ENCODE results near the gene UTF1. TPM values are rescaled to one million over a fixed set of nuclear protein-coding genes. Genes with fewer than 3 reads are reported as not detected.
A peak's percentile ranks its signal among the peaks of the same experiment; 100 is the strongest.

UTF1 gene
- total and polyA plus RNA-seq, 4 donors: not detected

DNA sequence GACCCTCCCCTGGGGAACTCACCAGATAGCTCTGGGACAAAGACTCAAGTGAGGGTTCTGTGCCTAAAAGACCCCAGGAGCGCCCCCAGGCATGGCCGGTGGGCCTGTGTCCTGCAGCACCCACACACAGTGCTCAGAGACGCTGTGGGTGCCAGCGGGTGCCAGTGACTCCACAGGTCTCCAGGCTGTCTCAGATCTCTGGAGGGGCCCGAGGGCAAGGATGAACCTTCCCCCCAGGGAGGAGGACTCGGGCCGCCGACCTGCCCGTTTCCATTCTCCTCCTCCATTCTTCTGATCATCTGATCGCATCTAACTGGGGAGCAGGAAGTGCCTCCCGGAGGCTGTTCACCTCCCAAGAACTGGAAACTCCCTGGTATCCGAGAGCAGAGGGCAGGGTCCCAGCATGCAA, 45.7 kb downstream of the UTF1 start:
- DNase-seq (no peak), ATAC-seq (ENCODE audit: low FRiP score) (no peak)
- WGBS, 2 donors: 41 to 45% methylated on average over 12 of the region's 12 CpGs
- Histone ChIP-seq H3K36me3 (ENCODE audit: control insufficient read depth in 1 of 2, insufficient read depth in 2 of 2, low read length in 1 of 2) (peaks cover 0 to 3% of the 10 kb centered on the region in 2 donors), H3K27ac (ENCODE audit: low read depth in 1 of 2, low read length in 2 of 2) (no peak overlapping the region), H3K9me3 (ENCODE audit: control insufficient read depth, low read length) (no peaks in the 10 kb centered on the region), H3K27me3 (ENCODE audit: control insufficient read depth in 1 of 2, insufficient read depth in 2 of 2, low read length in 1 of 2) (no peaks in the 10 kb centered on the region), H3K4me3 (ENCODE audit: low read length in 2 of 2) (no peak overlapping the region), H3K4me1 (ENCODE audit: control insufficient read depth in 1 of 2, insufficient read depth in 2 of 2, low read length in 2 of 2) (no peaks in the 10 kb centered on the region)
- intact Hi-C loops (cut with DNase I): no loop called here

DNA sequence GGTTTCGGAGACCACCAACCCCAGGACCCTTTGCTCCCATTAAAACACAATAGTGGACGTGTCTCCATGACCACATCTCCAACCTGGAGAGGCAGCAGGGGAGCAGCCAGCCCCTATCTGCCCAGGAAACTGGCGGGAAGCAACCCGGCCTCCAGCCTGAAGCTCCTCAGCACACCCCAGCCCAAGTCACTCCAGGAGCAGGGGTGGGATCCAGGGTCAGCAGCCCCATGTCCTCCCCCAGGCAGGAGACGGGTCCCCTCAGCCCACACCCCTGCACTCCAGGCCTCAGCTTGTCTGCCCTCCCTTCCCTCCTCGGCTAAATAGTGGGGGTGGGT, 46.0 kb downstream of the UTF1 start:
- H3K27me3 ChIP-seq (ENCODE audit: control insufficient read depth in 1 of 2, insufficient read depth in 2 of 2, low read length in 1 of 2): no peaks in the 10 kb centered on the region
- H3K4me3 ChIP-seq (ENCODE audit: low read length in 2 of 2): no peak overlapping the region
- no peaks in the 10 kb centered on the region for H3K9me3 ChIP-seq (ENCODE audit: control insufficient read depth, low read length)
- DNase-seq: no peak
- ATAC-seq (ENCODE audit: low FRiP score): no peak
- no peaks in the 10 kb centered on the region for H3K4me1 ChIP-seq (ENCODE audit: control insufficient read depth in 1 of 2, insufficient read depth in 2 of 2, low read length in 2 of 2)
- peaks cover 0 to 3% of the 10 kb centered on the region in 2 donors for H3K36me3 ChIP-seq (ENCODE audit: control insufficient read depth in 1 of 2, insufficient read depth in 2 of 2, low read length in 1 of 2)
- H3K27ac ChIP-seq (ENCODE audit: low read depth in 1 of 2, low read length in 2 of 2): no peak overlapping the region
- WGBS, 2 donors: 36 to 45% methylated on average over 6 of the region's 6 CpGs
- intact Hi-C loops (cut with DNase I): no loop called here

DNA sequence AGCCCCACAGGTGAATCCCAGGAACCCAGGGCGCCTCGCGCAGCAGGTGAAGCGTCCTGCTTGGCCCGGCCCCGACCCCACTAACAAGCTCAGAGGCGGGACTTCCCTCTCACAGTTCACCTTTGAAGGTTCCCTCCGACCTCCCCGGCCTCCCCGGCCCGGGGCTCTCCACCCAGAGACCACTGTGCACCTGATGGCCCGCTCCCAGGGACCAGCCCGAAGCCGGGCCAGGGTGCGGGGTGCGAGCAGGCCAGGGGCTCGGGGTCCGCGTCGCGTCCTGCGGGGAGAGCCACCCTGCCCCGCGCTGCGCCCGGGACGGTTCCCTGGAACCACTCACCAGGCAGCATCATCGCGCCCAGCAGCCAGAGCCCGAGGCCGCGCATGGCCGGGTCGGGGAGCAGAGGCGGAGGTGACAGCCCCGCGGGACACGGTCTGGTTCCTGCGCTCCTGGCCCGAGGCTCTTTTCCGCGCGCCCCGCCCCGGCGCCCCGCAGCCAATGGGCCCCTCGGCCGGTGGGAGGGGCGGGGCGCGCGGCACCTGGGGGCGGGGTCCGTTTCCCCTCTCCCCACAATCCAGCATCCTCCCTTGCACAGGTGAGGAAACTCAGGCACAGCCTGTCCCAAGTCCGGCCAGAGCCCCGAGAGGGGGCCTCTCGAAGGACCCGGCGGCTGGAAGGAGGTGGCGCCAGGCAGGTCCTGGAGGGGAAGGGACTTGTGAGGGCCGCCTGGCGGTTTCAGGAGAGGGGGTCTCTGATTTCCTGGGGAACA, 46.6 kb downstream of the UTF1 start, which contains the start of gene ADAM8:
ADAM8 (minus strand) TSS at position 434 of the 767 bp plus-strand sequence; CDS start at position 383, 51 bp downstream.
- no peaks in the 10 kb centered on the region for H3K9me3 ChIP-seq (ENCODE audit: control insufficient read depth, low read length)
- no peak within 1 kb of the TSS for H3K27ac ChIP-seq (ENCODE audit: low read depth in 1 of 2, low read length in 2 of 2)
- intact Hi-C loops (cut with DNase I): no loop called here
- peaks cover 0 to 3% of the 10 kb centered on the region in 2 donors for H3K36me3 ChIP-seq (ENCODE audit: control insufficient read depth in 1 of 2, insufficient read depth in 2 of 2, low read length in 1 of 2)
- no peaks in the 10 kb centered on the region for H3K4me1 ChIP-seq (ENCODE audit: control insufficient read depth in 1 of 2, insufficient read depth in 2 of 2, low read length in 2 of 2)
- WGBS, 2 donors: 6% methylated on average over 47 to 63 of the region's 63 CpGs
- H3K27me3 ChIP-seq (ENCODE audit: control insufficient read depth in 1 of 2, insufficient read depth in 2 of 2, low read length in 1 of 2): no peaks in the 10 kb centered on the region
- H3K4me3 ChIP-seq (ENCODE audit: low read length in 2 of 2): no peak within 1 kb of the TSS
- DNase-seq (peak in 1 of 2 donors; percentile 59), ATAC-seq (ENCODE audit: low FRiP score) (no peak)

DNA sequence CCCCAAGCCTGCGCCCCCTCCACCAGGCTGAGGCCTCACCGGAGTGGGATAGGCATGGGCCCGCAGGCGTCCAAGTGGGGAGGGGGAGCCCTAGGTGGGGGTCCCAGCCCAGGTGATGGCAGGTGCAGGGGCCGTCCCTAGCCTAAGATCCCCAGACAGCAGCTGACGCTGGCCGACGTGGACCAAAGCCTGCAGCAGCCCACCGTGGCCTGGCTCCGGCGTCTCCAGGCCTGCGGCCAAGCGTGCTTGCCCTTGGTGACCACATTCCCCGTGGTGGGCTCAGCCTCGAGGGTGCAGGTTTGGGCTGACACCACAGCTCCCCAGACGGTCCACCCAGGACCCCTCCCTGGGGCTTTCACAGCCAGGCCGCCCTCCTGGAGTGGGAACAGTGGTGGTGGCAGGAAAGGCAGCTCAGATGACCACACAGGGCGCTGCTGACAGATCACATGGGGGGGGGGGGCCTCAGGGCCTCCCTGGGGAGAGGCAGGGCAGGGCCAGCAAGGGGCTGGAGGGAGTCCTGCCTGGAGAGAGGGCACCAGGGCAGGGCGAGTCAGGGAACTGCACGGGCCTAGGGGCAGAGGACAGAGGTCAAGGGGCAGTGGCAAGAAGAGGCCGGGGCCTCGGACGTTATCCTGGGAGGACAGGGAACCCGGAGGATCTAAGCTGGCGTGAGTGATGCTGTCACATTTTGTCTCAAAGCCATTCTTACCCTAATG, 47.4 kb downstream of the UTF1 start:
- Histone ChIP-seq H3K4me1 (ENCODE audit: control insufficient read depth in 1 of 2, insufficient read depth in 2 of 2, low read length in 2 of 2) (no peaks in the 10 kb centered on the region), H3K4me3 (ENCODE audit: low read length in 2 of 2) (no peak overlapping the region), H3K36me3 (ENCODE audit: control insufficient read depth in 1 of 2, insufficient read depth in 2 of 2, low read length in 1 of 2) (peaks cover 0 to 6% of the 10 kb centered on the region in 2 donors), H3K27ac (ENCODE audit: low read depth in 1 of 2, low read length in 2 of 2) (no peak overlapping the region), H3K27me3 (ENCODE audit: control insufficient read depth in 1 of 2, insufficient read depth in 2 of 2, low read length in 1 of 2) (no peaks in the 10 kb centered on the region), H3K9me3 (ENCODE audit: control insufficient read depth, low read length) (no peaks in the 10 kb centered on the region)
- ATAC-seq (ENCODE audit: low FRiP score): no peak
- DNase-seq: peak in 1 of 2 donors; percentile 53
- intact Hi-C loops (cut with DNase I): no loop called here
- 62 to 66% methylated on average over 20 to 25 of the region's 25 CpGs for WGBS, 2 donors

DNA sequence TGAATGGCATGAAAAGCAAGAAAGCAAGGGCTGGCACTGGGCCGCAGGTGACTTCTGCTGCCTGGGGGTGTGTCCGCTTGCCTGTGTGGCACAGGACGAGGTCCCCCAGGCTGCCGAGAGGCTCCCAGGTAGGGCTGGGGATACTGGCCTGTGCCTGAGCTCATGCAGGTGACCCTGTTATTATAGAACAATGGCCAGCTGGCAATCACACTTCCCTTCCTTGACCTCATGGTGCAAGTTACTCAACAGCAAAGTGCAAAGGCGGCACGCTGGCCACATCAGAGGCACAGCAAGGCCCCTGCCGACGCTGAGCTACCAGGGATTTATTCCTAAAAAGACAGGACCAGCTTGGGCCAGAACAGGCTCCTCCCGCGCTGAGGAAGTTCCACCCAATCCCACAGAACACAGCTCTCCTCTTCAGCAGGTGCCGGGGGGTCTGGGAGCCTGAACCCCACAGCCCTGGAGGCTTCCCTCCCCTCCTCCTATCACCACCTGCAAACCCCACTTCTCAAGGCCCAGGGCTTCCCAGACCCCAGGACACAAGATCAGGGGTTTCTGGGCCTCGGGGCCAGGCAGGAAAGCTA, 48.1 kb downstream of the UTF1 start:
- ATAC-seq (ENCODE audit: low FRiP score) (no peak), DNase-seq (no peak)
- Histone ChIP-seq H3K27me3 (ENCODE audit: control insufficient read depth in 1 of 2, insufficient read depth in 2 of 2, low read length in 1 of 2) (no peaks in the 10 kb centered on the region), H3K27ac (ENCODE audit: low read depth in 1 of 2, low read length in 2 of 2) (no peak overlapping the region), H3K4me3 (ENCODE audit: low read length in 2 of 2) (no peak overlapping the region), H3K36me3 (ENCODE audit: control insufficient read depth in 1 of 2, insufficient read depth in 2 of 2, low read length in 1 of 2) (peaks cover 4 to 6% of the 10 kb centered on the region in 2 donors), H3K4me1 (ENCODE audit: control insufficient read depth in 1 of 2, insufficient read depth in 2 of 2, low read length in 2 of 2) (no peaks in the 10 kb centered on the region), H3K9me3 (ENCODE audit: control insufficient read depth, low read length) (no peaks in the 10 kb centered on the region)
- intact Hi-C loops (cut with DNase I): no loop called here
- 79 to 83% methylated on average over 12 of the region's 12 CpGs for WGBS, 2 donors

DNA sequence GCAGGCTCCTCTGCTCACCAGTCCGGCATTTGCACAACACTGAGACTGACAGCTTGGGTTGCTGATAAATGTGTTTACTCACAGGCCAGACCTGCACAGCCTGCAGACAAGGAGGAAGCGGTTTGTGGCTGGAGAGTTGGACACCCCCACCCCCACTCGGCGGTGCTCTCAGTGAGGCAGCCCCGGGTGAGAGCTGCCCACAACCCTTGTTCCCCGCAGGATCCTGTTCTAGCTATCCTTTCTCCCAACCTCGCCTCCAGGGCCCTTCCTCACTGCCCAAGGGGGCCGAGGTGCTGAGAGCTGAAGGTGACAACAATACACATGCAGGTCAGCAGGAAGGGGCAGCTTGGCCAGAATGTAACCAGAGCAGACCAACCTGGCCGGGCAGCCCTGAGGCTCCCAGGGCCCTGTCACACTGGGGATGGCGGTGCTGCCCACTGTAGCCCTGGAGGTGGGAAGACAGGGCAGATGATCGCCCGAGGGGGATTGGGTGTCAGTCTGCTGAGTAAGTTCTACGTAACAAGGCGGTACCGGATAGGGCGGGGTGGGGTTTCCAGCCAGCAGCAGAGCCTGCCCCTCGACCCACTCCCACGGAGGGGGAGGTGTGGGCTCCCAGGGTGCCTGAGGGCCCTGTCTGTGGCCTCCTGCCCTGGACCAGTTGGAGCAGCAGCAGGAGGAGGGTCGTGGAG, 48.7 kb downstream of the UTF1 start:
- Histone ChIP-seq H3K27me3 (ENCODE audit: control insufficient read depth in 1 of 2, insufficient read depth in 2 of 2, low read length in 1 of 2) (no peaks in the 10 kb centered on the region), H3K9me3 (ENCODE audit: control insufficient read depth, low read length) (no peaks in the 10 kb centered on the region), H3K27ac (ENCODE audit: low read depth in 1 of 2, low read length in 2 of 2) (no peak overlapping the region), H3K36me3 (ENCODE audit: control insufficient read depth in 1 of 2, insufficient read depth in 2 of 2, low read length in 1 of 2) (peaks cover 6 to 8% of the 10 kb centered on the region in 2 donors), H3K4me3 (ENCODE audit: low read length in 2 of 2) (no peak overlapping the region), H3K4me1 (ENCODE audit: control insufficient read depth in 1 of 2, insufficient read depth in 2 of 2, low read length in 2 of 2) (no peaks in the 10 kb centered on the region)
- WGBS, 2 donors: 76 to 77% methylated on average over 18 to 19 of the region's 19 CpGs
- ATAC-seq (ENCODE audit: low FRiP score): peak; percentile 34
- peak in 1 of 2 donors; percentile 87 for DNase-seq
- intact Hi-C loops (cut with DNase I): no loop called here

DNA sequence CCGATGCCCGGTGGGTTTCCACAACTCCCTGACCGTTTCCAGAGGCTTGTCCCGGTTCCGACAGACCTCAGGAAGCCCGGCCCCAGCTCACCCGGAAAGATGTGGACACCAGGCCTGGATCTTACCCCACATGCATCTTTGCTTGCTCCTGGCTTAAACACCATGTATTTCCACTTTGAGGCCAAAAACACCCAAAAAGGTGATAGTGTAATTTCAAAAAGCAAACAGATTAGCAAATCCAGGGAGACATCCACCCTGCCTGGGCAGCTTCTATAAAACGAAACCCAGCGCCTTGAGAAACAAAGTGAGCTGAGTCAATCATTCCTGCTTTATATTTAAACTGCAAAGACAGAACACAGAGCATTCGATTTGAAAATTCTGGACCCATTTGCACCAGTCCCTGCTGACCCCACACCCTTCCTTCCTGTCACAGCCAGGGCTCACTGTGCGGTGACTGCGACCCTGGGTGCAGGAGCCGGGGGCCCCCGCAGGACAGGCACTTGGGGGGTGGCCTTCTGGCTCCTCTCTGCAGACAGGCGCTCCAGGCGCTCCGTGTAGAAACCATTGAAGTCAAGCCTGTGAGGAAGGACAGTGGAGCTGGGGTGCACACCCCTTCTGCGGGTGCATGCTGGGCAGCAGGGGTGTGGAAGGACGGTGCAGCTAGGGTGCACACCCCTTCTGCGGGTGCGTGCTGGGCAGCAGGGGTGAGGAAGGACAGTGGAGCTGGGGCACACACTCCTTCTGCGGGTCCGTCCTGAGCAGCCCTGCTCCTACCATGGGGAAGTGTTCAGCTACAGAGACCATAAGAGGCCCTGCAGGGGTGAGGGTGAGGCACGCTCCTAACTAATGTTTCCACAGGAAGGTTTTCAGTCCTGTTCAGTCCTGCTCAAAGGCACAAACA, 49.6 kb downstream of the UTF1 start:
- ATAC-seq (ENCODE audit: low FRiP score): no peak
- Histone ChIP-seq H3K27ac (ENCODE audit: low read depth in 1 of 2, low read length in 2 of 2) (no peak overlapping the region), H3K36me3 (ENCODE audit: control insufficient read depth in 1 of 2, insufficient read depth in 2 of 2, low read length in 1 of 2) (peaks cover 6 to 12% of the 10 kb centered on the region in 2 donors), H3K4me1 (ENCODE audit: control insufficient read depth in 1 of 2, insufficient read depth in 2 of 2, low read length in 2 of 2) (no peaks in the 10 kb centered on the region), H3K27me3 (ENCODE audit: control insufficient read depth in 1 of 2, insufficient read depth in 2 of 2, low read length in 1 of 2) (no peaks in the 10 kb centered on the region), H3K4me3 (ENCODE audit: low read length in 2 of 2) (no peak overlapping the region), H3K9me3 (ENCODE audit: control insufficient read depth, low read length) (no peaks in the 10 kb centered on the region)
- intact Hi-C loops (cut with DNase I): no loop called here
- DNase-seq: no peak
- 86 to 87% methylated on average over 24 of the region's 24 CpGs for WGBS, 2 donors
